Stimulated activated memory B cell treated with anti-CD40 and anti-IgM and Interleukin-4, amounts not matched to agents 10 μg/mL and 1 μg/mL and 100 μg/mL, for 72 hours (primary cell): ENCODE data around the gene NEURL2.
"Not testable (repeated sequence)": the region's sequence is repeated elsewhere in the genome, so short reads cannot be mapped to it uniquely, and the experiment has no call there.

ENCODE experiments used
- ATAC-seq: fragments of 150-1000 bp; cut with Tn5 transposase; 2 replicates; pipeline ENCODE4 v1.10.0; 2021
- H3K27ac Mint-ChIP-seq: one replicate; pipeline ENCODE4 v1.8.0; 2022; ENCODE audit warnings: mild to moderate bottlenecking, mixed read lengths
- H3K27me3 Mint-ChIP-seq: one replicate; pipeline ENCODE4 v1.8.0; 2022; ENCODE audit warnings: mixed read lengths
- H3K36me3 Mint-ChIP-seq: one replicate; pipeline ENCODE4 v1.8.0; 2022; ENCODE audit warnings: mixed read lengths
- H3K4me1 Mint-ChIP-seq: one replicate; pipeline ENCODE4 v1.8.0; 2022; ENCODE audit warnings: mixed read lengths
- H3K4me3 Mint-ChIP-seq: one replicate; pipeline ENCODE4 v1.8.0; 2022; ENCODE audit warnings: mild to moderate bottlenecking, moderate library complexity, mixed read lengths
- H3K9me3 Mint-ChIP-seq: one replicate; pipeline ENCODE4 v1.8.0; 2022; ENCODE audit warnings: mixed read lengths

The NEURL2 gene

GRCh38 chr20:45890985-45891983 lies at the start of gene NEURL2, which contains the start of gene CTSA:
NEURL2 (minus strand) TSS chr20:45891208; CDS start chr20:45890991, 217 bp downstream.
CTSA (plus strand) TSS chr20:45891335; CDS start chr20:45891569, 234 bp downstream.
- H3K4me1 Mint-ChIP-seq, result peaks cover 56% of the 10 kb centered on the region
- peak; percentile 90 for ATAC-seq
- H3K27ac Mint-ChIP-seq, result peak within 1 kb of the TSS; percentile 88
- no peaks in the 10 kb centered on the region for H3K27me3 Mint-ChIP-seq
- H3K9me3 Mint-ChIP-seq, result no peaks in the 10 kb centered on the region
- peak within 1 kb of the TSS; percentile 90 for H3K4me3 Mint-ChIP-seq
- peaks cover 20% of the 10 kb centered on the region for H3K36me3 Mint-ChIP-seq

- Mint-ChIP-seq H3K27me3 (no peaks in the 10 kb centered on the region), H3K4me3 (no peak overlapping the region), H3K36me3 (peaks cover 49% of the 10 kb centered on the region), H3K9me3 (no peaks in the 10 kb centered on the region), H3K27ac (no peak overlapping the region), H3K4me1 (peaks cover 22% of the 10 kb centered on the region)
- no peak for ATAC-seq
Measured at GRCh38 chr20:45940469-45940868, 49.5 kb upstream of the NEURL2 start.

GRCh38 chr20:45940053-45940452 lies 49.0 kb upstream of the NEURL2 start:
- no peak for ATAC-seq
- no peaks in the 10 kb centered on the region for H3K27me3 Mint-ChIP-seq
- no peak overlapping the region for H3K4me3 Mint-ChIP-seq
- H3K27ac Mint-ChIP-seq, result no peak overlapping the region
- peaks cover 24% of the 10 kb centered on the region for H3K4me1 Mint-ChIP-seq
- H3K36me3 Mint-ChIP-seq, result peaks cover 46% of the 10 kb centered on the region
- no peaks in the 10 kb centered on the region for H3K9me3 Mint-ChIP-seq

- Mint-ChIP-seq H3K27ac (peak overlapping the region; percentile 28), H3K36me3 (peaks cover 35% of the 10 kb centered on the region), H3K27me3 (no peaks in the 10 kb centered on the region), H3K9me3 (no peaks in the 10 kb centered on the region), H3K4me1 (peaks cover 24% of the 10 kb centered on the region), H3K4me3 (no peak overlapping the region)
- no peak for ATAC-seq
Measured at GRCh38 chr20:45938727-45939438, 47.9 kb upstream of the NEURL2 start.

- no peak for ATAC-seq
- peaks cover 30% of the 10 kb centered on the region for H3K4me1 Mint-ChIP-seq
- no peaks in the 10 kb centered on the region for H3K27me3 Mint-ChIP-seq
- no peak overlapping the region for H3K4me3 Mint-ChIP-seq
- H3K27ac Mint-ChIP-seq, result peak overlapping the region; percentile 46
- H3K9me3 Mint-ChIP-seq, result no peaks in the 10 kb centered on the region
- H3K36me3 Mint-ChIP-seq, result peaks cover 28% of the 10 kb centered on the region
Measured at GRCh38 chr20:45937765-45938164, 46.8 kb upstream of the NEURL2 start.

GRCh38 chr20:45935416-45936046 lies 44.5 kb upstream of the NEURL2 start:
- ATAC-seq, result peak; percentile 40
- no peaks in the 10 kb centered on the region for H3K9me3 Mint-ChIP-seq
- peaks cover 30% of the 10 kb centered on the region for H3K4me1 Mint-ChIP-seq
- H3K36me3 Mint-ChIP-seq, result peaks cover 28% of the 10 kb centered on the region
- peak overlapping the region; percentile 92 for H3K4me3 Mint-ChIP-seq
- H3K27ac Mint-ChIP-seq, result peak overlapping the region; percentile 99
- H3K27me3 Mint-ChIP-seq, result no peaks in the 10 kb centered on the region

GRCh38 chr20:45934586-45935415 lies 43.8 kb upstream of the NEURL2 start, which contains the start of gene PCIF1:
PCIF1 (plus strand) TSS chr20:45934683; CDS start chr20:45939000, 4,317 bp downstream.
- Mint-ChIP-seq H3K27ac (peak within 1 kb of the TSS; percentile 99), H3K27me3 (no peaks in the 10 kb centered on the region), H3K9me3 (no peaks in the 10 kb centered on the region), H3K4me3 (peak within 1 kb of the TSS; percentile 99), H3K36me3 (peaks cover 27% of the 10 kb centered on the region), H3K4me1 (peaks cover 30% of the 10 kb centered on the region)
- ATAC-seq, result peak; percentile 93

GRCh38 chr20:45934046-45934585 lies 43.1 kb upstream of the NEURL2 start:
- peaks cover 21% of the 10 kb centered on the region for H3K36me3 Mint-ChIP-seq
- ATAC-seq, result peak; percentile 53
- H3K27me3 Mint-ChIP-seq, result no peaks in the 10 kb centered on the region

GRCh38 chr20:45933266-45934045 lies 42.4 kb upstream of the NEURL2 start:
- peaks cover 14% of the 10 kb centered on the region for H3K36me3 Mint-ChIP-seq
- no peak for ATAC-seq
- H3K27me3 Mint-ChIP-seq, result no peaks in the 10 kb centered on the region
- H3K4me1 Mint-ChIP-seq, result peaks cover 26% of the 10 kb centered on the region
- H3K4me3 Mint-ChIP-seq, result peak overlapping the region; percentile 99
- H3K27ac Mint-ChIP-seq, result peak overlapping the region; percentile 99
- no peaks in the 10 kb centered on the region for H3K9me3 Mint-ChIP-seq

More at GRCh38 chr20:45934046-45934585, 43.1 kb upstream of the NEURL2 start:
- Mint-ChIP-seq H3K4me1 (peaks cover 30% of the 10 kb centered on the region), H3K4me3 (peak overlapping the region; percentile 99), H3K9me3 (no peaks in the 10 kb centered on the region), H3K27ac (peak overlapping the region; percentile 99)

GRCh38 chr20:45931680-45932079 lies 40.7 kb upstream of the NEURL2 start:
- not testable (repeated sequence) for H3K36me3 Mint-ChIP-seq, H3K4me3 Mint-ChIP-seq, H3K27me3 Mint-ChIP-seq, H3K9me3 Mint-ChIP-seq, H3K27ac Mint-ChIP-seq, ATAC-seq
- H3K4me1 Mint-ChIP-seq, result peaks cover 13% of the 10 kb centered on the region

GRCh38 chr20:45927071-45927878 lies 36.3 kb upstream of the NEURL2 start:
- Mint-ChIP-seq H3K9me3 (no peaks in the 10 kb centered on the region), H3K27ac (no peak overlapping the region), H3K4me1 (no peaks in the 10 kb centered on the region), H3K36me3 (no peaks in the 10 kb centered on the region), H3K4me3 (no peak overlapping the region), H3K27me3 (no peaks in the 10 kb centered on the region)
- ATAC-seq, result no peak

GRCh38 chr20:45926731-45927070 lies 35.7 kb upstream of the NEURL2 start:
- Mint-ChIP-seq H3K9me3 (no peaks in the 10 kb centered on the region), H3K27ac (no peak overlapping the region), H3K4me1 (no peaks in the 10 kb centered on the region), H3K36me3 (no peaks in the 10 kb centered on the region), H3K27me3 (peaks cover 5% of the 10 kb centered on the region), H3K4me3 (no peak overlapping the region)
- ATAC-seq, result no peak
